Renal cortical epithelial cell (primary cell): ENCODE measurements around the gene TBATA. TPM values are rescaled to one million over a fixed set of nuclear protein-coding genes. Genes with fewer than 3 reads are reported as not detected.

Experiments used
- DNase-seq: peaks from one replicate; pipeline ENCODE4 v3.0.0-alpha.2; 2011; ENCODE audit warnings: low read depth
- total RNA-seq: library from RNA; depleted of rRNA; stranded (reverse); fragments of >200 nt; gene quantifications from 2 replicates; pipeline ENCODE4 v1.2.3, GENCODE V29; 2014

TBATA gene, protein sequence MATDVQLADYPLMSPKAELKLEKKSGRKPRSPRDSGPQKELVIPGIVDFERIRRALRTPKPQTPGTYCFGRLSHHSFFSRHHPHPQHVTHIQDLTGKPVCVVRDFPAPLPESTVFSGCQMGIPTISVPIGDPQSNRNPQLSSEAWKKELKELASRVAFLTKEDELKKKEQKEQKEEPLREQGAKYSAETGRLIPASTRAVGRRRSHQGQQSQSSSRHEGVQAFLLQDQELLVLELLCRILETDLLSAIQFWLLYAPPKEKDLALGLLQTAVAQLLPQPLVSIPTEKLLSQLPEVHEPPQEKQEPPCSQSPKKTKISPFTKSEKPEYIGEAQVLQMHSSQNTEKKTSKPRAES
- not detected in 2 replicates for total RNA-seq

- peak; percentile 33 for DNase-seq
Measured at GRCh38 chr10:70785190-70785589, at the start of gene TBATA. TSS of gene TBATA (minus strand) at chr10:70785377. CDS start at chr10:70783379, 1,998 bp downstream.

DNA sequence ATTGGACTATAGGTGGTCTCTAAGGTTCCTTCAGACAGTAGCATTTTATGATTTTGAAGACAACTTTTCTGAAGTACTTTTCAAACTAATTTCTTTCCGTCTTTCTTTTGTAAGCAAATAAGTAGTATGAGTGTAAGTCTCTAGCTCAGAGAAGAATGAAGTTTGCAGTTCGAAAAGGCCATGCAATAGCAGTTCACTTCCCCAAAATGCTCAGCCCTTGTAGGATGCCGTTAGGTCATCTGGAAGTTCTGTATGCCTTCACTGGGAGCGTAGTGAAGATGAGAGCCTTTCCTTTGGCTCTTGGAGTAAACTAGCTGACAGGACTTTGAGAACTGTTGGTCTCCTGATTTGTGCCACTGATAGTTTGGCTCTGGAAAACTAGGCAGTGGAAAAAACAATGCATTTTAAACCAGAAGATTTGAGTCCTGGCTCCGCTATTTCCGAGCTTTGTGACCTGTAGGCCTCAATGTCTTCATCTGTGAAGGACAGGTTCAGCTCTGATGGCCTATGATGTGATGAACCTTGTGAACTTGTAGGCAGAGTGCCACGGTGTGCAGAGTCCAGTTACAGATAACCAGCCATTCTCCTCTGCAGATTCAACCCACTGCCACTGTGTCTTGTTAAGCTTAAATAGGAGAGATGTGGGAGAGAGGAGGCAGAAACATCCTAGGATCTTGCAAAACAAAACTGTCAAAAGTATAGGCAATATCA lies 49.4 kb upstream of the TBATA start:
- DNase-seq, result no peak

- DNase-seq, result no peak
Measured at GRCh38 chr10:70834021-70834420, 48.8 kb upstream of the TBATA start.

GRCh38 chr10:70833601-70834000 lies 48.4 kb upstream of the TBATA start:
- DNase-seq, result no peak

- peak; percentile 89 for DNase-seq
Measured at GRCh38 chr10:70832852-70833528, 47.8 kb upstream of the TBATA start.

- no peak for DNase-seq
Measured at GRCh38 chr10:70832221-70832620, 47.0 kb upstream of the TBATA start.

DNA sequence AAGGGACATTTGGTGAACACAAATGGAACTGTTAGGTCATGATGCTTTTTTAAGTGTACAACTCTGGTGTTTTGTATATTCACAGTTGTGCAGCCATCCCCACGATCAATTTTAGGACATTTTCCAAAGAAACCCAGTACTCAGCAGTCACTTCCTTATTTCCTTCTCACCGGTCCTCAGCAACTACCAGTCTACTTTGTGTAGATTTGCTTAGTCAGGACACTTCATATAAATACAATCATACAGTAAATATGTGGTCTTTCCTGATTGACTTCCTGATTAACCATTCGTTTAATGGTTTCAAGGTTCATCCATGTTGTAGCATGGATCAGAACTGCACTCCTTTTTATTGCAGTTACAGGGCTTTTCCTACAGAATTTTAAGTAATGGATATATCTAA lies 45.0 kb upstream of the TBATA start:
- peak; percentile 50 for DNase-seq

- DNase-seq, result no peak
Measured at GRCh38 chr10:70829543-70829942, 44.4 kb upstream of the TBATA start.

- DNase-seq, result peak; percentile 45
Measured at GRCh38 chr10:70828923-70829322, 43.7 kb upstream of the TBATA start.

- no peak for DNase-seq
Measured at GRCh38 chr10:70827086-70827757, 42.0 kb upstream of the TBATA start.

- DNase-seq, result no peak
Measured at GRCh38 chr10:70822076-70822820, 37.1 kb upstream of the TBATA start.

DNA sequence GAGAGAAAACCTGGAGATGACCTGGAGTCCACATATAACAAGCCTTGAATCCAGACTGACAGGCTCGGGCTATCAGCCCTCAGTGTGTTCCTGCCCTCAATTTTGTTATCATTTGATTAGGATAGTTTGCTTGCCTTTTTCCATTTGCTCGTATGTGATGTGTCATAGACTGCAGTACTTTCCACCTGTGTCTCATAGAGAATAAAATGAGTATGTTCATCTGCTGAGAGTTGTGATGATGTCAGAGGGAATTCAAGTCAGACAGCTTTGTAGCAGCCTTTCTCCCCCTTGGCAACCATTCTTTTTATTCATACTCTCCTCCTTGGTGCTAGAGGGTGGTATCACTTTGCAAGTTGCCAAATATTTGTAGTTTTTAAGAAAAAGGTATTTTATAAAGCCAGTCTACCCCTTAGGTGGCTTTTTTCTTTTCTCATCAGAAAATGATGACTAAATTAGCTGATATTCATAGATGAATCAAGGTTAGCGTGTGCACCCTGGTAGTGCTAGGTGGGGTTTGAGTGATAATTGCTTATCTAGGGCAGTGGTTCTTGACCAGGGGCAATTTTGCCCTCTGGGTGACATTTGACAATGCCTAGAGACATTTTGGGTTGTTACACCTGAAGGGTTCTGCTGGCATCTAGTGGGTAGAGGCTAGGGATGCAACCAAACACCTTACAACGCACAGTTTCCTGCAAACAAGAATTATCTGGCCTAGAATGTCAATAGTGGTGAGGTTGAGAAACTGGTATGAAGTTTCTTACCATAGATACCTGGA lies 36.0 kb upstream of the TBATA start:
- DNase-seq, result no peak

DNA sequence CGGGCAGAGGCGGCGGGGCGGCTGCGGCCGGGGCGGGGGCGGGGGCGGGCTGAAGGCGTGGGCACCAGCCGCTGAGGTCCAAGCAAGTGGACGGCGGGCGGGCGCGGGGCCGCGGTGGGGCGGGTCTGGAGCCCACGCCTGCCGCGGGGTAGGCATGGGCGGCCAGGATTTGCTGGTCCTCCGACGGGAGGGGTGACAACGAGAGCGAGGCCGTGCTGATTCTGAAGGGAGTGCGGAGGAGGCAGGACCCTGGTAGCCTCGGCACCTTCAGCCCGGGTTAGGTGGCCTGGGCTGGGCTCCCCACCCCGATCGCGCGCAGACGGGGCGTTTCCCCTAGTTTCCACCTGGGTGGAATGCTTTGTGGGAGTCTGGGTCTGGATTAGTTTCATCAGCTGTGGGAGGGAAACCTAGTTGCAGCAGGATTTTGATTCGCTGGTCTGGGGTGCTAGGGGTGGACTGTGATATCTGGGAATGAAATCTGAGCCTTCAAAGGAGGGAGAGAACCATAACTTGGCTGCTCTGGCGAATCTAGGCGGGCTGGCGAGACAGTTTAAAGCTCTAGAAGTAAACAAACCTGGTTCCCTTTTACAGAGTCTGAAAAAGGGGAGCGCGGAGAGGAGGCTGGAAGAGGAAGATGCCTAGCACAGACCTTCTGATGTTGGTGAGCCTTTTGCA lies 31.2 kb upstream of the TBATA start:
- DNase-seq, result peak; percentile 93

GRCh38 chr10:70815504-70816219 lies 30.5 kb upstream of the TBATA start, which contains the start of gene SGPL1:
TSS of gene SGPL1 (plus strand) at chr10:70815948. CDS start at chr10:70816854, 906 bp downstream.
- DNase-seq, result peak; percentile 39

GRCh38 chr10:70814126-70814525 lies 28.9 kb upstream of the TBATA start:
- DNase-seq, result no peak

GRCh38 chr10:70812814-70813213 lies 27.6 kb upstream of the TBATA start:
- no peak for DNase-seq

GRCh38 chr10:70811881-70812280 lies 26.7 kb upstream of the TBATA start:
- no peak for DNase-seq

DNA sequence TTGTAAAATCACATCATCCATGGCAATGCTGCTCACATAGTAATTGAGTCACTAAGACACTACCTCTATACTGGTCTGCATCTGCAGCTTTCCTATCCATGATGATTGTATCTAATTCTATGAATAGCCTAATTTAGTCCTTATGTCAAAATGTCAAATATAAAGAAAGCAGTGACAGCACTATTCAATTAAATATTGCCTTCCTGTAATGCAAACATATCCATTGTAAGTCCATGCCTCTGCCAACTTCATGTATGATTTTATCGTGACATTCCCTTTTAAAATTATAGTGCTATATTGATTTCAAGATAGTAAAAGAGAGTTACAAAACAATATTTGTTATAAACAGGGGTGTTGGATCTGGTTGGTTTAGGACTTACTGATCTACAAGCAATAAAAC lies 25.8 kb upstream of the TBATA start:
- DNase-seq, result no peak

GRCh38 chr10:70809726-70810125 lies 24.5 kb upstream of the TBATA start:
- DNase-seq, result no peak
